Activated naive CD4-positive, alpha-beta T cell (primary cell): ENCODE data around the gene TFAP2B.

Experiments
- DNase-seq, 4 experiments: peaks; one replicate each; lab custom pipeline; 2025; lab: John Stamatoyannopoulos, UW

TFAP2B gene

GRCh38 chr6:50818673-50819072, at the start of gene TFAP2B:
Gene TFAP2B (plus strand): TSS chr6:50818871. CDS start chr6:50818892, 21 bp downstream.
- DNase-seq: no peak

DNA sequence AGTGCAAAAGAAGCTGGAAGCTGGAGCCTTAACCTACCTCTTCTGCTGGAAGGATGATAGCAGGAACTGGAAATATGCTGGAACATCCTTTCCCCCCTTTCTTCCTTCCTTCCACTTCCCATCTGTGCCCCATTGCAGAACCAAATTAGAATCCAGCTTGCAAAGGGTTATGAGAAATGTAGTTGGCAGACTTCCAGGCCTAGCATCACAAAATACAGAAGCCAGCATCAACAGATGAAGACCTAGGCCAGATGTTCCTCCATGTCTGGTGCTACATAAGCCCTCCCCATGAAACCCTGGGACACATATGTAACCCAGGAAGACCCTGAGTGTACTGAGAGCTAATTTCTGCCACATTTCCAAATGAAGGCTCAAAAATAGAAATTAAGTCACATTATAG, 40.0 kb upstream of the TFAP2B start:
- no peak for DNase-seq

GRCh38 chr6:50780382-50780781, 38.3 kb upstream of the TFAP2B start:
- DNase-seq: no peak

- no peak for DNase-seq
Observed at GRCh38 chr6:50785921-50786320, 32.8 kb upstream of the TFAP2B start.

GRCh38 chr6:50791900-50792508, 26.7 kb upstream of the TFAP2B start:
- DNase-seq: no peak

GRCh38 chr6:50792771-50793170, 25.9 kb upstream of the TFAP2B start:
- DNase-seq: no peak

DNA sequence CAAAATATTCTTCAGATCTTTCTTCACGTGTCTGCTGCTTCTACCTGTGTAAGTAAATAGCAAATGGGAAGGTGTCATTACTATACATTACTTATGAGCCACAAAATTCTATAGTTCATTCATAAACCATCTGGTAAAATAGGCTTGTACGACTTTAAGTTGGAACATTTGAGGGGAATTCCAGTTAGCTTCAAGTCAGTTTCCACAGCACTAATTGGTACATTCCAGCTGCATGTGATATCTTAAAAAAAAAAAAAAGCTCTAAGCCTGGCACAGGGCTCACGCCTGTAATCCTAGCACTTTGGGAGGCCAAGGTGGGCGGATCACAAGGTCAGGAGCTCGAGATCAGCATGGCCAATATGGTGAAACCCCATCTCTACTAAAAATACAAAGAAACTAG, 23.1 kb upstream of the TFAP2B start:
- no peak for DNase-seq

GRCh38 chr6:50804283-50804682, 14.4 kb upstream of the TFAP2B start:
- no peak for DNase-seq

- no peak for DNase-seq
Observed at GRCh38 chr6:50807035-50807434, 11.6 kb upstream of the TFAP2B start.

GRCh38 chr6:50815436-50816114, 3.1 kb upstream of the TFAP2B start:
- DNase-seq: no peak

DNA sequence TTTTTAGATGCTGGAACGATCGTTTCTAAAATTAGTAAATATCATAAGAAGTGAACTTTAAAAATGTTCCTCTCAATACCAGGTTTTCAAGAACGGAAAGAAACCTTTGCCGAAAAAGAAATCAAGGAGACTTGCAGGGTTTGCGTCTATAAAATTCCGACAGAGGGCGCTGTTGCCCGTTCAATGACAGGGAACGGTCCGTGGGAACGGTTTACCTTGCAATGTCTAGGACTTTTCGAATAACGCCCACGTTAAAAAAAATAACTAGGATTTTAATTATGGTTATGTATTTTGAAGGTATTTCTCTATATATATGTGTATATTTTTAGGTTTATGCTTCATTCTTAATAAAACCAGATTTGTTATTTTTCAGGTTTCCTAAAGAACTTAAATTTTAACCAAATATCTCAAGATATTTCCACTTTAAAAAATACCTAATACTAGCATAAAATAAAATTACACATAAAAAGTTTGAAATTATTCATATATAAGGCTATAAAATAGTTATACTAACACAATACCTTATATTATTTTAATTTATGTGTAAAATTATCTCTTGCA, 2.5 kb upstream of the TFAP2B start:
- DNase-seq: no peak

GRCh38 chr6:50816947-50817645, 1.6 kb upstream of the TFAP2B start:
- DNase-seq: no peak

DNA sequence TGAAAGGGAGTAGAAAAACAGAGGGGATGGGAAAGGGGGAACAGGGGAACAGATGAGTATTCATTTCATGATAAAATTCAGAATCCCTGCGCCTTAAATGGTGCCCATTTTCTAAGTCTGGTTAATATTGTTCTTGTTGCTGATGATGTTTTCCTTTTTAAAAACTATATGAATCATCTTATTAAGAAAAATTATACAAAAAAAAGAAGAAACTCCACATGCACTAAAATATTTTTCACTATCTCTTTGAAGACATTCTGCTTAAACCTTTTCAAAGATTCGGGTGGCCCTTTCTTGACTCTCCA, 1.1 kb upstream of the TFAP2B start:
- DNase-seq: no peak

- no peak for DNase-seq
Observed at GRCh38 chr6:50818020-50818419, 651 bp upstream of the TFAP2B start.

DNA sequence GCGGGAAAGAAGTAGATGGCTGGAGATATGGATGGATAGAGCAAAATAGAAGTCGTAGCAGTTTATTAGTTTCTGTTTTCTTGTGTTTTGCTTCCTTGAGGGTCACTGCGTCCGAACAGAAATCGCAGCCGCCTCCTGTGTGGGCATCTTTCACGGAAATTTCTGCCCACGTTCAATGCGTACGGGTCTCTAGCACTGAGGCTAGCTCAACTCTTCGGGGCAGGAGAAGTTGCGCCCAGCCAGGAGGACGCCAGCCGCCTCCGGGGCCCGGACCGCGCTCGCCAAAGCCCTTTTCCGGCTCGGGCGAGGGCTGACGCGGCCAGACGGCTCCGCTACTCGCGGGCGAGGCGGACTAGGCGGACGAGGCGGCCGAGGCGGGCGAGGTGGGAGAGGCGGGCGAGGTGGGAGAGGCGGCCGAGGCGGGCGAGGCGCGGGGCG, 814 bp downstream of the TFAP2B start:
- DNase-seq: no peak

- no peak for DNase-seq
Observed at GRCh38 chr6:50819904-50820868, 1.5 kb downstream of the TFAP2B start.

DNA sequence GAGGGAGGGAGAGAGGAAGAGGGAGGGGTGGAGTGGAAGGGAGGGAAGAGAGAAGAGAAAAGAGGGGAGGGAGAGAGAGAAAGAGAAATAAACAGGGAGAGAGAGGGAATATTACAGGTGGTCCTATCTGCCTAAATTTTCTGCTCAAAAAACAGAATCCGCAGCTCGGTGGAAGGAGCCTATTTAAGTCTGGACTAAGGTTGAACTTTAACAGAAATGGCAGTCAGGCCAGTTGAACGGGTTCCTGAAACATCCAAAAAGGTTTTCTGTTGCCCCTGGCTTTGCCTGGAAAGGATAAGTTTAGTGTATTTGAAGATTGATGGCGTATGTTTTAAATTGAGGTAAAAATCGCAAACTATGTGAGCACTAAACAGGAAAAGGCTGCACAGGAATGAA, 2.2 kb downstream of the TFAP2B start:
- no peak for DNase-seq

GRCh38 chr6:50821441-50822077, 2.9 kb downstream of the TFAP2B start:
- DNase-seq: no peak

GRCh38 chr6:50822078-50822476, 3.4 kb downstream of the TFAP2B start:
- DNase-seq: no peak

GRCh38 chr6:50823094-50823920, 4.6 kb downstream of the TFAP2B start:
- DNase-seq: no peak

GRCh38 chr6:50824552-50824951, 5.9 kb downstream of the TFAP2B start:
- no peak for DNase-seq
